Measurements from ENCODE around the gene SPDEF. TPM values are rescaled to one million over a fixed set of nuclear protein-coding genes. Genes with fewer than 3 reads are reported as not detected.

The SPDEF gene
- total RNA-seq, 1 donor from 2014 or later, result 6.1 TPM

DNA sequence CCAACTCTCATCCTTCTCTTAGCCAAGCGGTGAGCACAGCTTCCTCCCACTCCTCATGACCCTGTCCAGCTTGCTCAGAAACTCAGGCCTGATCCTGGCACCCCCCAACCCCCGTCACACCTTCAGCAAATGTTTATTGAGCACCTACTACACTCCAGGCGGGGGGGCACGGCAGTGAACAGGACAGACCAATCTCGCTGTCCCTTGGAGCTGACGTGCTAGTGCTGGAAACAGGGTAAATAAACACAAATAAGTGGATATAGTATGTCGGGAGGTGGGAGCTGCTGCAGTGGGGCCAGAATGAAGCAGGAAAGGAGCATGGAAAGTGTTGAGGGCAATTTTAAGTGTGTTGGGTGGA lies 7.4 kb upstream of the SPDEF start:
- no peak for DNase-seq

DNA sequence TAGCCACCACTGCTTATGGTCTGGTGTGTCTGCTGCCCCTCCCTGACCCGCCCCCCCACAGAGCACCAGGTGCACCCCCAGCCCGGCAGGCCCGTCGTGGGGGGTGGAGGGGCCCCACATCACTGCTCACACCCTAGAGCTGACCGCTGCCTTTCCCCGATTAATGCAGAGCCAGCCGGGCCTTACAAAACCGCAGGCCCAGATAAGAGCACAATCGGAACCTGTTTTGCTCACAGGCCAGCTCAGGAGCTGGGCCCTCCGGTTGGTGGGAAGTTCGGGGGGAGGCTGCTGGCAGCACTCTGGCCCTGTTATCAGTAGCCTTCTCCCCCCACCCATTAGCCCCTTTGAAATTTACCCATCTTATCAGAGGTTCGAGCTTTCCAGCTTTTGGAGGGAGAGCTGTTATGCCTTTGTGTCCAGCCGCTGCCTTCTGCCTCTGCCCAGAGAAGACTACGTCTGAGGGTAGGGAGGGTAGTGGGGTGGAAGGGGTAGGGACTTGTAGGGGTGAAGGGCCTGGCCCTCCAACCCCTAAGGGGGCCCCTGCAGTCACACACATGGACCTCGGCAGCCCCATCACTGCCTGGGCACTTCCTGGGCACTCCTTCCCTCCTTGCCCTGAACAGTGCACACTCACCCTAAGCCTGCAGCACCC lies 6.9 kb upstream of the SPDEF start:
- DNase-seq, result no peak

DNA sequence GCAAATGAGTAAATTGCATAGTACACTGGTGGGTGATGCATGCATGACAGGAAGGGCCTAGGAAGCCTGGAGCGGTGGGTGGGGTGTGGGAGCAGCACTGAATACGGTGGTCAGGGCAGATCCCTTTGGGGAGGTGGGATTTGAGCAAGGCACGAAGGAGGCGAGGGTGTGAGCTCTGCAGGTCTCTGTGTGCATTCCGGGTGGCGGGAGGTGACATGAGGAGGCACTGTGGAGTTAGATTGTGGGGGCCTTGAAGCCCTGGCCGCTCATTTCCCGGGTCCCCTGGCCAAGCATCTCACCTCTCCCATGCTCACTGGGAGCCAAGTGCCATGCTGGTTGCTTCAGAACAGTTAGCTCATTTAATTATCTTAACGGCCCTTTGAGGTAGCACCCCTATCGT lies 6.2 kb upstream of the SPDEF start:
- DNase-seq, result no peak

DNA sequence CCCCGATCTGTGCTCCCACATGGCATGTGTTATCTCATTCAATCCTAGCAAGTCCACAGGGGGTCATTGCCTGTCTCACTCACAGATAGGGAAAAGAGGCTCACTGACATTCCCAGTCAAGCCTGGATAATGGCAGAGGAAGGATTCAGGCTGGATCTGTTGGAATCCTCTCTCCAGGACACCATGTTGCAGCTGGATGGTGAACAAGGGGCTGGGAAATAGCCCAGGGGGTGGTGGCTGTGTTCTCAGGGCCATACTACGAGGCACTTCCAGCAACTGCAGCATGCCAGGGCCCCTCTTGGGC lies 5.0 kb upstream of the SPDEF start:
- DNase-seq, result no peak

DNA sequence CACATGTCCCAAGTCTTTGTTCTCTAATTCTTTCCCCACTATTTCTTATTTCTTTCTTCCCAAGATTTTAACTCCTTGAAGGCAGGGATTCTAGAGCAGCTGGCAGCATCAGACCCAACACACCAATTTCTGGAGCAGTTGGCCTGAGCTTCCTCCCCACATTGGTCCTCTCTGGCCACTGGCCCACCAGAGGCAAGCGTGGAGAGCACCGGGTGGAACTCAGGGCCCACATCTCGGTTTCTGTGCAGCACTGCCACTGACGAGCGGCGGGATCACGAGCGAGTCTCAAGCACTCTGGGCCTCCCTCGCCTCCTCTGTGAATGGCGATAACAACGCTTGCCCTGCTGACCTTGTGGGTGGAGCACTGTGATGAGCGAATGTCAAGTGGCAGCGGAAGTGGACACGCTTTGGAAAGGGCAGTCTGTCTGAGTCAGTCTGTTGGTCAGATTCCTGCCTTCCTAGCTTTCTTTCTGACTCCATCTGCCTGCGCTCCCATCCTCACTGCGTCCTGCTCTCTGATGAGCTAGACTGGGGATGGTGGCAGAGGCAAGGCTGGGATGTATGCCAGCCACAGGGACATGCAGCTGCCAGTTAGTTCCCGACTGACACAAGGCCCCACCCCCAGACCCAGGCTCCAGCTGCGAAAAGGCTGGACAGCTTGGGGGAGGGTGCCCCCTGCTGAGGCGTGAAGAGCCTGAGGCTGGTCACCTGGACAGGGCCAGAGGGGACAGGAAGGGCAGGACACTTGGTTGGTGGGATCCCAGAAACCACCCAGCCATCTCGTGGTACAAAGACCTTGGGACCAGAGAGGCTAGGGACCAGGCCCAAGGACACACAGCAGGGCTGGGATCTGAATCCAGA lies 4.5 kb upstream of the SPDEF start:
- DNase-seq, result peak; percentile 47

DNA sequence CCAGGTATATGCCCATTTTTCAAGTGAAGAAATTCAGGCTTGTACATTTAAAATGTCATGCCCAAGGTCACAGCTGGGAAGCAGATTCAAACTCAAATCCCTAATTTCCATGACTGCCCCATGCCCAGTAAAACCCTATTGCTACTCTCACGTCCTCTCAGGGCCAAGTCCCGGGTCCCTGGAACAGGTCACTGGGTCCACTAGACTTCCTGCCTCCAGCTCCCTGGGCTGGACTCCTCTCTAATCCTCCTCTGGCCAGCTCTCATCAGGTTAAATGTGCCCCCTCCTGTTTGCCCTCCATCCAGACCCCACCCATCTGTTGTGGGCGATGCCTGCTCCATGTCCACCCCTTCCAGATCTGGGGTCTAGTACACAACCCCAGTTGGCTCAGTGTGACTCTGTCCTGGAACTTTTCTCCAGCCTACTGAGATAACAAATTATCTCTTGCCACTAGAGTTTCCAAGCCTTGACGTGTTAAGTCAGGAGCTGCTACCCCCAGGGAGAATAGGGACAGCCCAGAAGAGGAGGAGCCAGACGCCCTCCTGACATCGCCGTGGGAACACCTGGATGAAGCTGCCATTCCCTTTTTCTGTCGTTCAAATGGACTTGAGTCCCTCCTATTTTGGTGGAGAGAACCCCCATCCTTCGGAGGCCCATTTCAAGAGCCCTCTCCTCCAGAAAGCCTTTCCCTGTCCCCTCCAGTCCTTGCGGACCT lies 3.7 kb upstream of the SPDEF start:
- no peak for DNase-seq

DNA sequence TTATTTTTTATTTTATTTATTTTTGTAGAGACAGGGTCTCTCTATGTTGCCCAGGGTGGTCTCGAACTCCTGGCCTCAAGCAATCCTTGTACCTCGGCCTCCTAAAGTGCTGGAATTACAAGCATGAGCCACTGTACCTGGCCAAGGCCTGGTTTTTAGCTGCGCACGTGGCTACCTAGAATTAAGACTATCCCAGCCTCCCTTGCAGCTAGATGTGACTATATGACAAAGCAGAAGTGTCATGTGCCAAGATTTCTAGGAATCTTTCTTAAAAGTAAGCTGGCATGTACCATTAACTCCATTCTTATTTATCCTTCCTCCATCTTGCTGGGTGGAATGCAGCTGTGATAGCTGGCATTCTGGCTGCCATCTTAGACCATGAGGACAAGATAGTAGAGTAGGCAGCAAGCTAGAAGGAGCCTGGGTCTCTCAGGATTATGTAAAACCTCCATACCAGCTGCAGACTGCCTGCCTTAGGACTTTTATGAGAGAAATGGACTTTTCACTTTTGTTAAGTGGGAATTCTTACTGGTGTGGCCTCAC lies 2.1 kb upstream of the SPDEF start:
- DNase-seq, result no peak

DNA sequence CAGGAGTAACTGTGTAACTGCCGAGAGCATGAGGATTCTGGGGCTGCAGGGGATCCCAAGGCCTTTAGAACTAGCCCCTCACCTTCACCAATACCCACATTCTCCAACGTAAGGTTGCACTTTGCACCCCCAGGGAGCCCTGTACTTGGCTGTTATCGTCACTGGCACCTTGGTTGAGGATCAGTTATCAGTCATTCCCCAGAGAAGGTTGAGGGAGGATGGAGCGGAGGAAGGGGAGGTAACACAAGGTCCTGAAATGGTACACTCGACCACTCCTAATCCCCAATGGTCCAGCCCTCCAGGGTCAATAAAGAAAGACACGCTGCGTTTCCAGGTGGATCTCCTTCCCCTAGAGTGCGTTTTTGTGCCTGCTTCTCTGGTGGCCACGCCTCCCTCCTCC lies 1.1 kb upstream of the SPDEF start:
- no peak for DNase-seq

DNA sequence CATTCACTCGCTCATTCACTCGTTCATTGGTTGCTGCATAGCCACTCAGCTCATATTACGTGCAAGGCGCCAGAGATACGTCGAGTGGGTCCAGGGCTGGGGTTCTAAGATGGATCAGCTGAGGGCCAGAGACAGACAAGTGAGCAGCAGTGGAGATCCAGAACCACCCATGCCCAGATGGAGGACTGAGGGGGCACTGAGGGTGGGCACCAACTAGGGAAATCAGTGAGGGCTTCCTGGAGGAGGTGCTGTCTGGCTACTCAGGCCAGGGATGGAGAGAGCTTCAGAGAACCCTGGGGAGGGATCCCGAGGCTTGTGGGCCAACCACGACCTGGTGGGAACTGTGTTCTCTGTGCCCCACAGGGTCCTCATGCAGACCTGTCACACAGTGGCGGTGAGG lies 364 bp upstream of the SPDEF start:
- no peak for DNase-seq

DNA sequence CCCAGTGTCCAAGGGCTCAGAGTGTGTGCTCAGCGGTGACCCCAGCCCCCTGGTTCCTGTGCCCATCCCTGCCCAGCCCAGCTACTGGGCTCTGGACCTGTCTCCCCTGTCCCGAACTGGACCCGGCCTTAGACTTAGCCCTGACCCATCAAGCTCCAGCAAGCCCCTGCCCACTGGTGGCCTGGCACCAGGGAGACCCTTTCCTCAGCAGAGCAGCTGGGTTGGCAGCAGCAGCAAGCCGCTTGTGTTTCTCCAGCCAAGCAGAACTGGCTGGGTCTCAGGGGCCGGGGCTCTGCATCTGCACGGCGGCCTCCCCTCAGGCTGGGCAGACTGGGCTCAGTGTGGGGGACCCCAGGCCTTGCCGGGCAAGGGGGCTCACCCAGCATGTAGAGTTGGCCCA lies 801 bp downstream of the SPDEF start:
- DNase-seq, result no peak

DNA sequence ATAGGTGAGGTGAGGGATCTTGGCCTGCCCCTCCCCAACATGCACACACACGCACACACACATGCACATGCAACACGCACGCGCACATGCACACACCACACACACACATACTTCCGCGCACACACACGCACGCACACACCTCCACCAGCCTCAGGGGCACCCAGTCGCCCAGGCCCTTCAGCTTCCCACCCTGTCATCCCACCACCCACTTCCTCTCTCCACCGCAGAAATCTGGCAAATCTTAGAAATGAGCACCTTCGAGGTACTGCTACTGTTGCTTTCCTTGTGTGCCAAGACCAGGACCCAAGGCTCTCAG lies 1.2 kb downstream of the SPDEF start:
- DNase-seq, result no peak

DNA sequence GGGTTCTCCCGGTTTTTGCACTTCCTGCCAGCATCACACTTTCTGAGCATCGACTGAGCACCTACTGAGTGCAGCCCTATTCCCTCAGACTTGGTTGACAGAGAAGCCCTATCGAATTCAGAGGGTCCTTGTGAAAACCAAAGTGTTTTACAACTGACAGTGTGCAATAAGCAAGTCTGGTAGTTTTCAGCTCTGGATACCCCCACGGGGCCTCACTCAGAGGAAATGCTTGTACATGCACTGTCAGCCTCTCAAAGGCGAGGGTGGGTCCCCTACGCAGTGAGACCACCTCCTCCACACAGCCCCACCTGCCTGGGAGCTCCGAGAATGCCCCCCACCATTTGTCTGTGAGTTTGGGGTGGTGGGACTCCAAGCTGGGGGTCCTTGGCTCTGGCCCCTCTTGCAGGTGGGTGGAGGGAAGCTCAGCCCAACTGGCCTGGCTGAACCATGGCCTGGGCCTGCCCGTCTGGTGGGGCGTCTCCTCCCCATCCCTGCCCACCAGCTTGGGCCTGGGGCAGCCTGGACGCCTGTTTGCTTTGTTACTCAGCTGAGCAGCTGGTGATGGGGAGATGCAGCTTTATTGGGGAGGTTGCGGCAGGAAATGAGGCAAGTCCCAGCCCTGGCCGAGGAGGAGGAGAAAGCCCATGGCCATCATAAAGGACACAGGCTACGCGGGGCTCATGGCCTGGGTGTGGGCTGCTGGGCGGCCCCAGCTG lies 1.7 kb downstream of the SPDEF start:
- DNase-seq, result peak; percentile 58

DNA sequence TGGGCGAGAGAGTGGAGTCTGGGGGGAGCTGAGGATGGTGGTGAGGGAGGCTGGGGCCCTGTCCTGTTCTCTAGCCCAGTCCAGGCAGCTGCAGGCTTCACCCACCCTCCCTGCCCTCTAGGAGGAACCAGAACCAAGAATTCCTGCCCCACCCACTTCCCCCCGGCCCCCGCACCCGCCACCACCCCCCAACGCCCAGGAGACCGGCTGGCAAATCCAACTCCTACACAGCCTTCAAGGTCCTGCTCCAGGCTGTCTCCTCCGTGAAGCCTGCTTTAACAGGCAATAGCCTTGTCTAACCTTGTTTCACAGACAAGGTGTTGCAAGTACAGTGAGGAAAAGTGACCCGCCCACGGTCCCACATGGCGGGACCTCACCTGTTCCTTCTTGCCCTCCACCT lies 2.4 kb downstream of the SPDEF start:
- no peak for DNase-seq

DNA sequence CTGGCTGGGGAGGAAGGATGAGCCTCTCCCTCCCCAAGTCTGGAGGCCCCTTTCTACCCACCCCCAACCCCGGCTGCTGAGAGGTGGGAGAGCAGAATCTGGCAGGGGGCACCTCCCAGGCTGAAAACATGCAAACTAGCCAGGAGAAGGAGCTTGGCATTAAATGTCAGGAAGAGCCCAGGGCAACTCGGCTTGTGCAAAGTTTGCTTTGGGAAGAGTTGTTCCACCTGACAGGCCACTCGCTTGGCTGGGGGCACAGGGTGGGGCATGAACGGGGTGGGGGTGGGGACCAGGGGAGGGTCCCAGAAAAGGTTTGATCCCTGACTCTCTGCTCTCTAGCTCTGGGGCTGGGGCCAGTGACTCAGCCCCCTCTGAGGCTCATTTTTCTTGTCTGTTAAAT lies 3.0 kb downstream of the SPDEF start:
- DNase-seq, result no peak

DNA sequence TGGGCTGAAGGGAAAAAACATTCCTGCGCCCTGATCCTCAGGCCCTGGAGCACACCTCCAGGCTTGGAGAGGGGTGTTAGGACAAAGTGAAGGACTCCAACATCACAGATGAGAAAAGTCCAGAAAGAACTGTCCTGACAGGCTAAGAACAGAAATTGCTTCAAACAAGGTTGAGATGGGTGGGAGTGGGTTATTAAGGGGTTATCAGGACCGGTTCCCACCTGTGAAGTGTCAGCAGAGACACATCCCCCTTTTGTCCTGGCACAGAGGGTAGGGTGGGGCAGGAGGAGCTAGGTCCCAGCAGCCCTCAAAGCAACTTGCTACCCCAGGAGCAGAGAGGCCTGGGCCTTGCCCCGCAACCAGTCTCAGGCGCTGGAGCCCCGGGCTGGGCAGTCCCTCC lies 3.5 kb downstream of the SPDEF start:
- DNase-seq, result no peak

DNA sequence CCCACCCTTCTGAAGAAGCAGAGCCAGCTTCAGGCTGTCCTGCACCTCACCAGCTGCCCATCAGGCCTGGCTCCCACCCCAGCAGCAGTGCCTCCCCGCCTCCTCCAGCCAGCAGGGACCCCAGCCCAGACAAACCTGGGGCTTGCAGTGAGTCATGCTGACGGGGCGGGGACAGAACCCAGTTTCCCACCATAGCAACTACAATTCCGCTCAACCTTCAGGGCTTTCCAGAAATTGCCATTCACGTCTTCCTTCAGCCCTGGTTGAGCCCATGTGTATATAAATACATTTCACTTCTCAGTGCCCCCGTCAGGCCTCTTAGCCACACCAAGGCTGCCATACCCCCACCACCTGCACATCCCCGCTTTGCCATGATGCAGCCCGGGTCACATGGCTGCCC lies 4.4 kb downstream of the SPDEF start:
- no peak for DNase-seq

DNA sequence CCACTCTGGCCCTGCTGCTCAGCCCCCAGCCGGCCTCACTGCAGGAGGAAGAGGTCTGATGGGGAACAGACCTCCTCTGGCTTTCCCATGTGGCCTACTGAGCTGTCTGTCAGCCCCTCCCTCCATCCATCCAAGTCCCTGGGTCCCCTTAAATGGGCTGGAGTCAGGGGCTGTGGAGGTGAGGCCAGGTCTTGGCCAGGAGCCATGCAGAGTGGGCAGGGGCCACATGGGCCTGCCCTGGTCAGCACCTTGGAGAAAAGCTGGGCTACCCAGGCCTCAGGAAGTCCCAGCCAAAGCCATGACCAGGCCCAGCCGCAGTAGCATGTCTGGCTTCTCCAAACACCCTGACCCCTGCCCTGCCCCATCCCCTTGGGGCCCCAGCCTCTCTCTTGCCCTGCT lies 6.3 kb downstream of the SPDEF start:
- DNase-seq, result no peak

DNA sequence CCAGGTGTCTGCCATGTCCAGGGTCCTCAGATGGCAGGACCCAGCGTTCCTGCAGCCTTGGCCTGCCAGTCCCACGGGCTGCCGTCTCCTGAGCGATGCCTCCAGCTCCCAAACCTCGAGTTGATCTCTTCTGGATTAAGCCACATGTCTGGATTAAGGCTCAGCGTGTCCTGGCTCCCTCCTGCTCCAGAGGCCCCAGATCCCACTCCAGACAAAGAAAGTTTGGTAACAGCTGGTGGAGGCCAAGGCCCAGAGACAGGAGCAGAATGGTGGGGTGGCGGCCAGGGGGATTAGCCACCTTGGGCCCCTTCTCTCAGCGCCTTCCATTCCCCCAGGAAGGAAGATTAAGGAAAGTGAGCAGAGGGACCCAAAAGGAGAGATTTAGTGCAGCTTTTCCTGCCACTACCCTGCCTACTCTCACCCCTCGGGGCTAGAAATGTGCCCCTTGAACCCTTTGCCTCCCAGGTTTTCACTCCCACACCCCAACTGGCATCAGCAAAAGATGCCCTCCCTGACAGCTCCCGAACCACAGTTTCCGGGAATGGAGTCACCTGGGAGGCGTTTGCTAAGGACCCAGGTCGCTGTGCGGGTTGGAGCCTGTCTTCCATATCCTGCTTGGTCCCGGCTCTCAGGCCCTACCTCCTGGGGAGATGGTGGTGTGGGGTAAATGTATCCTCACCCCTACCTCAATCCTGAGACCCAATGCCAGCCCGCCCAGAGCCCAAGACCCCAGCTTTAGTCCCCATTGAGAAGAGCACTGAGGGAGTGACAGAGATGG lies 6.9 kb downstream of the SPDEF start:
- peak; percentile 70 for DNase-seq

DNA sequence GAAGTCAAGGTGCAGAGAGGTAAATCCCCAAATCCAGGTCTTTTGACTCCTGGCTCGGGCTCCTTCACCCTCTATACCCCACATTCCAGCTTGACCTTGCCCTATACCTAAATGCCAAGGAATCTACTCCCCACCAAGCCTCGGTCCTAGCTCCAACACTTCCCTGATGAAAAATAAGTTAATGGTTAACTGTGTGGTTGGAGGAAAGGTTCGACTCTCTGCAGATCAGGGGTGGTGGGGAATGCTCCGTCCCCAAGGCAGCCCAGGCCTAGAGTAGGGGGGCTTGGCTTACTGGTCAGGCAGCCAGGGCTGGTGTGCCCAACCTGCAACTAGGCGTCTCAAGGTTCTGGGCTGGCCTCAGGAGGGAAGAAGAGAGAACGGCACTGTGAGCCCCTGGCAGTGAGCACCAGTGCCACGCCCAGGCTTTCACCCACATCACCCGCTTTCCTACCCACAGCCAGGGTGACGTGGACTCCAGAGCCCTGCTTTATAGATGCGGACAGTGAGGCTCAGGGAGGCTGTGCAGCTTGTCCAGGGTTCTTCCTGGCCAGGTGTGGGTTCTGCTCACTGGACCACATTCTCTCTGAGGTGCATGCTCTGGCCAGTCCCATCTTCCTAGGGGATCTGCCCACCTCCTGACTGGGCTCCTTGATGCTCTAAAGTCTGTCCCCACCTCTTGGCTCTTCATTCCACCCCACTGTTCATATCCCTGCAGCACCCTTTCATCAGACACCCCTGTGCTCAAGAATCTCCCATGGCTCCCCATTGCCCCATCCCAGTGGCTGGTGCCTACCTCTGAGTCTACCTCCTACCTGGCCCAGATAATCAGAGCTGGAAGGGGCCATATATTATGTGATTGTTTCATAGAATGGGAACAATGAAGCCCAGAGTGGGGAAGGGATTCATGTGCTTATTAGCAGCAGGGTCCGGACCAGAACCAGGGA lies 8.2 kb downstream of the SPDEF start:
- no peak for DNase-seq

DNA sequence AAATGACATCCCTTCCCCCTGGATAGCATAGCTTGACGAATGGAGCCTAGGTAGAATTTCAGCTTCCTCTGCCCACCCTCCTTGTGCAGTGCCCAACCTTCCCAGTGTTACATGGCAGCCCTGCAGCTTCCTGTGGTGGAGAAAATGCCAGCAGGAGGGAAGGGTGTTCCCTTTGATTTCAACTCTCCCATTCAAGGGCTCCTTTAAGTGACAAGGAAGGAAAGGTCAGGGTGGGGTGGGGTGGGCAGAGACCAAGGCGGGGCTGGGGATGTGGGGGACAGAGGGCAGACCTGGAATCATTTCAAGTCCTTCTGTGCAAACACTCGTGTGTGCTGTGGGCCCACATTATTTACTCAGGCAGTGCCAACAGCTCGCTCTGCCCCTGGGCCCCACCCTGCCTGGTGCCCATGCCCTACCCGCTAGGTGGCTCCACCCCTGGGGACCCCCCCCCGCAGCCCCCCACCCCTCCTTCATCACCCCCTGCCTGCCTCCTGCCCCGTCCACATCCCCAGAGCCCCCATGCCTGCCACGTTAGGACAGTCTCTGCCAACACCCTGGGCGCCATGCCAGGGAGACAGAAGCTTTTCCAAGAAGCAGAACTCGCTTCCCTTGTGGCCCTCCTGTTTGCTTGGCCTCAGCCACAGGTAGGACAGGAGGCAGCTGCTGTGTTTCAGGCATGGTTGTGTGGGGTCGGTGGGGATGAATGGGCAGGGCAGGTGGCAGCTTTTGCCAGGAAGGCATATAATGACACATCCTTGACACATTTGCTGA lies 9.4 kb downstream of the SPDEF start:
- DNase-seq, result peak; percentile 75

Data from tongue (tissue), 2 donors.